Brain microvascular endothelial cell (primary cell): ENCODE measurements around the gene CLEC10A.
A peak's percentile ranks its signal among the peaks of the same experiment; 100 is the strongest.

ENCODE experiments used
- DNase-seq: peaks from one replicate; pipeline ENCODE4 v3.0.0-alpha.2; 2020
- H3K27ac ChIP-seq: fragments of 250-450 bp; sonication (Bioruptor Pico); 2 replicates; pipeline ENCODE4 v1.5.1; 2020; ENCODE audit warnings: mild to moderate bottlenecking, moderate library complexity
- H3K27me3 ChIP-seq: fragments of 250-450 bp; sonication (Bioruptor Pico); replicated peaks from 2 replicates; pipeline ENCODE4 v1.5.1; 2020; ENCODE audit warnings: mild to moderate bottlenecking
- H3K36me3 ChIP-seq: fragments of 250-450 bp; sonication (Bioruptor Pico); replicated peaks from 2 replicates; pipeline ENCODE4 v1.5.1; 2020; ENCODE audit warnings: mild to moderate bottlenecking
- H3K4me3 ChIP-seq: 2 replicates; pipeline ENCODE4 v1.5.1; 2011; ENCODE audit warnings: low read depth, mild to moderate bottlenecking, control low read depth, low read length, moderate library complexity
- CTCF ChIP-seq: IDR thresholded peaks from 2 replicates; pipeline ENCODE4 v1.5.1; 2011; ENCODE audit warnings: low read depth, mild to moderate bottlenecking, moderate library complexity, low read length, control low read depth, inconsistent platforms; ENCODE audit errors: missing control alignments
- in situ Hi-C: cut with HindIII; loops from 2 replicates; pipeline ENCODE4 v1.10.0; 2017; ENCODE audit warnings: low sequenced_read_pairs, low pct_ligation_motif_present

CLEC10A gene

GRCh38 chr17:7041607-7042500 lies 38.2 kb downstream of the CLEC10A start:
- in situ Hi-C loops: no loop called here
- no peak overlapping the region for H3K27ac ChIP-seq
- DNase-seq: no peak

GRCh38 chr17:7039832-7040231 lies 40.2 kb downstream of the CLEC10A start:
- no peak overlapping the region for H3K4me3 ChIP-seq
- H3K27me3 ChIP-seq: peaks cover 25% of the 10 kb centered on the region
- H3K36me3 ChIP-seq: no peaks in the 10 kb centered on the region
- DNase-seq: no peak
- H3K27ac ChIP-seq: no peak overlapping the region
- in situ Hi-C loops: no loop called here
- TF ChIP-seq CTCF: no peak

More at GRCh38 chr17:7041607-7042500, 38.2 kb downstream of the CLEC10A start:
- no peak for TF ChIP-seq CTCF
- Histone ChIP-seq H3K27me3 (peaks cover 29% of the 10 kb centered on the region), H3K4me3 (peak overlapping the region; percentile 3), H3K36me3 (no peaks in the 10 kb centered on the region)

GRCh38 chr17:7038025-7038862 lies 41.8 kb downstream of the CLEC10A start:
- Histone ChIP-seq H3K4me3 (no peak overlapping the region), H3K27me3 (peaks cover 13% of the 10 kb centered on the region), H3K36me3 (no peaks in the 10 kb centered on the region), H3K27ac (no peak overlapping the region)
- no peak for DNase-seq
- TF ChIP-seq CTCF: no peak
- in situ Hi-C loops: no loop called here

GRCh38 chr17:7035591-7036368 lies 44.3 kb downstream of the CLEC10A start, which contains the start of gene SLC16A13:
TSS of gene SLC16A13 (plus strand) at chr17:7036015. CDS start at chr17:7036383, 368 bp downstream.
- TF ChIP-seq CTCF: peak; percentile 1
- in situ Hi-C loops: no loop called here
- DNase-seq: peak; percentile 94
- Histone ChIP-seq H3K4me3 (peak within 1 kb of the TSS; percentile 77), H3K27ac (peak within 1 kb of the TSS; percentile 74), H3K36me3 (no peaks in the 10 kb centered on the region), H3K27me3 (no peaks in the 10 kb centered on the region)

GRCh38 chr17:7034955-7035590 lies 45.0 kb downstream of the CLEC10A start:
- Histone ChIP-seq H3K36me3 (no peaks in the 10 kb centered on the region), H3K27ac (peak overlapping the region; percentile 74), H3K4me3 (peak overlapping the region; percentile 77), H3K27me3 (no peaks in the 10 kb centered on the region)
- in situ Hi-C loops: no loop called here
- TF ChIP-seq CTCF: no peak
- DNase-seq: no peak
